A673 (cell line): ENCODE measurements around the gene IQCK.

Source experiments
- EZH2 ChIP-seq: fragments of 200-600 bp; sonication (generic); IDR thresholded peaks from 2 replicates; pipeline ENCODE4 v1.6.1; 2017; ENCODE audit warnings: borderline replicate concordance, low read depth, mild to moderate bottlenecking, mixed read lengths, antibody characterized with exemption, low read length; ENCODE audit not compliant: poor library complexity, severe bottlenecking
- TF ChIP-seq, protein P1 (sequence below): fragments of 300-800, 200-600 bp; sonication (generic); conservative IDR thresholded peaks from 2 replicates; pipeline ENCODE4 v1.5.1; 2017; ENCODE audit warnings: low read depth, mild to moderate bottlenecking, antibody characterized with exemption, low read length, moderate library complexity, mixed read lengths

DNA sequence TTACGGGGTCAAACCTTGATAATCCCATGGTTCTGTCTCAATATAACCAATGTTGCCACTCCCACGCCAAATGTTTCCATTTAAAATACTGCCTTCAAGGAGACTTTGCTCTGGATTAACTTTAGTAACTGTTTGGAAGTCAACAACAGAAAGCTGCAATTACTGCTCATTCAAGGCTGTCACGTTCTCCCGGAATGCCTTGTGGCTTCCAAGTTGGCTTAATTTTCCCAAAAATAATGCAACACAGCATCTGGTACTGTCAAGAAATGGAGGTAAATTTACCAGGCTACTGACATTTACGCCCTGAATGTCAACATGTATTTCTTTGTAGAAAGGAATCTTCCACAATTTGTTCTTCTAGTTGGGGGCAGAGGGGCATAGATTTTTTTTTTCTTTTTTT lies 128.4 kb downstream of the IQCK start:
- TF ChIP-seq, protein P1, sequence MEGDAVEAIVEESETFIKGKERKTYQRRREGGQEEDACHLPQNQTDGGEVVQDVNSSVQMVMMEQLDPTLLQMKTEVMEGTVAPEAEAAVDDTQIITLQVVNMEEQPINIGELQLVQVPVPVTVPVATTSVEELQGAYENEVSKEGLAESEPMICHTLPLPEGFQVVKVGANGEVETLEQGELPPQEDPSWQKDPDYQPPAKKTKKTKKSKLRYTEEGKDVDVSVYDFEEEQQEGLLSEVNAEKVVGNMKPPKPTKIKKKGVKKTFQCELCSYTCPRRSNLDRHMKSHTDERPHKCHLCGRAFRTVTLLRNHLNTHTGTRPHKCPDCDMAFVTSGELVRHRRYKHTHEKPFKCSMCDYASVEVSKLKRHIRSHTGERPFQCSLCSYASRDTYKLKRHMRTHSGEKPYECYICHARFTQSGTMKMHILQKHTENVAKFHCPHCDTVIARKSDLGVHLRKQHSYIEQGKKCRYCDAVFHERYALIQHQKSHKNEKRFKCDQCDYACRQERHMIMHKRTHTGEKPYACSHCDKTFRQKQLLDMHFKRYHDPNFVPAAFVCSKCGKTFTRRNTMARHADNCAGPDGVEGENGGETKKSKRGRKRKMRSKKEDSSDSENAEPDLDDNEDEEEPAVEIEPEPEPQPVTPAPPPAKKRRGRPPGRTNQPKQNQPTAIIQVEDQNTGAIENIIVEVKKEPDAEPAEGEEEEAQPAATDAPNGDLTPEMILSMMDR, result no peak
- TF ChIP-seq EZH2, result no peak
